IMR-90 (cell line): ENCODE data around the gene ZNF853. TPM values are rescaled to one million over a fixed set of nuclear protein-coding genes. Genes with fewer than 3 reads are reported as not detected.

Source experiments
- ATAC-seq: fragments of 200-7000 bp; cut with Tn5 transposase; 2 replicates; pipeline ENCODE4 v1.9.1; 2020; ENCODE audit warnings: low read depth, mild to moderate bottlenecking, moderate library complexity
- BruUV-seq: library from RNA; stranded (reverse); fragments of 400-500 nt; replicated peaks from 2 replicates; lab custom pipeline; 2021; lab: Mats Ljungman, UMichigan
- CTCF ChIA-PET: fragments of 300-600 bp; formaldehyde crosslinking; extraction: SDS; loops from one replicate; lab custom pipeline; 2021; ENCODE audit warnings: antibody characterized with exemption; lab: Yijun Ruan, JAX
- POLR2A ChIA-PET: fragments of 300-600 bp; sonication (Branson Sonifier 250); formaldehyde crosslinking; loops from one replicate; lab custom pipeline; 2022; ENCODE audit warnings: antibody characterized with exemption; ENCODE audit not compliant: unreplicated experiment; lab: Charles Lee
- DNase-seq: peaks from one replicate; pipeline ENCODE4 v3.0.0; 2013
- H2AFZ ChIP-seq: replicated peaks from 2 replicates; pipeline ENCODE3; 2013; ENCODE audit warnings: low read length, mild to moderate bottlenecking; ENCODE audit not compliant: poor library complexity
- H2AK5ac ChIP-seq: 2 replicates; pipeline ENCODE4 v1.6.1; 2013; ENCODE audit warnings: low read depth, low read length, inconsistent platforms
- H2AK9ac ChIP-seq: replicated peaks from 2 replicates; pipeline ENCODE3; 2013; ENCODE audit warnings: mild to moderate bottlenecking, low read depth, low read length, moderate library complexity; ENCODE audit not compliant: poor library complexity
- H2BK120ac ChIP-seq: 2 replicates; pipeline ENCODE4 v1.6.1; 2013; ENCODE audit warnings: low read depth, low read length, inconsistent platforms
- H2BK15ac ChIP-seq: 3 replicates; pipeline ENCODE4 v1.6.1; 2013; ENCODE audit warnings: low read depth, low read length, inconsistent platforms
- H2BK20ac ChIP-seq: 2 replicates; pipeline ENCODE4 v1.6.1; 2013; ENCODE audit warnings: low read depth, mild to moderate bottlenecking, inconsistent platforms, low read length, moderate library complexity
- H2BK5ac ChIP-seq: 2 replicates; pipeline ENCODE4 v1.6.1; 2013; ENCODE audit warnings: mild to moderate bottlenecking, low read depth, low read length, inconsistent platforms; ENCODE audit not compliant: poor library complexity, severe bottlenecking
- H3K14ac ChIP-seq: replicated peaks from 2 replicates; pipeline ENCODE4 v1.6.1; 2013; ENCODE audit warnings: low read depth, low read length, inconsistent platforms
- H3K18ac ChIP-seq: 2 replicates; pipeline ENCODE4 v1.6.1; 2013; ENCODE audit warnings: low read depth, low read length, control low read depth
- H3K23ac ChIP-seq: 2 replicates; pipeline ENCODE4 v1.6.1; 2013; ENCODE audit warnings: low read depth, low read length, inconsistent platforms
- H3K27ac ChIP-seq: 2 replicates; pipeline ENCODE4 v1.5.1; 2013; ENCODE audit warnings: mild to moderate bottlenecking, control low read depth, low read length; ENCODE audit not compliant: insufficient read depth
- H3K27me3 ChIP-seq: 2 replicates; pipeline ENCODE4 v1.6.1; 2013; ENCODE audit warnings: low read length; ENCODE audit not compliant: control insufficient read depth, insufficient read depth
- H3K36me3 ChIP-seq: 2 replicates; pipeline ENCODE4 v1.6.1; 2013; ENCODE audit warnings: low read length, mixed read lengths; ENCODE audit not compliant: control insufficient read depth, insufficient read depth
- H3K4ac ChIP-seq: 2 replicates; pipeline ENCODE4 v1.6.1; 2013; ENCODE audit warnings: low read depth, low read length, inconsistent platforms
- H3K4me1 ChIP-seq: 2 replicates; pipeline ENCODE4 v1.6.1; 2013; ENCODE audit warnings: low read length, mixed read lengths; ENCODE audit not compliant: control insufficient read depth, insufficient read depth
- H3K4me2 ChIP-seq: 2 replicates; pipeline ENCODE4 v1.6.1; 2013; ENCODE audit warnings: low read depth, mild to moderate bottlenecking, control low read depth, low read length, moderate library complexity
- H3K4me3 ChIP-seq: 2 replicates; pipeline ENCODE4 v1.5.1; 2013; ENCODE audit warnings: low read depth, mild to moderate bottlenecking, control low read depth, low read length, moderate library complexity; ENCODE audit not compliant: insufficient read depth
- H3K56ac ChIP-seq: 2 replicates; pipeline ENCODE4 v1.6.1; 2013; ENCODE audit warnings: low read length, inconsistent platforms; ENCODE audit not compliant: insufficient read depth; ENCODE audit errors: extremely low read depth
- H3K79me1 ChIP-seq, 2 experiments: 2 replicates each; pipeline ENCODE4 v1.6.1; 2013; ENCODE audit warnings: low read length in 2 of 2, inconsistent platforms in 1 of 2, low read depth in 1 of 2
- H3K9ac ChIP-seq: 2 replicates; pipeline ENCODE4 v1.6.1; 2013; ENCODE audit warnings: low read depth, low read length, control low read depth
- H3K9me1 ChIP-seq: 2 replicates; pipeline ENCODE4 v1.6.1; 2013; ENCODE audit warnings: low read length, inconsistent platforms; ENCODE audit not compliant: insufficient read depth
- H3K9me3 ChIP-seq: 2 replicates; pipeline ENCODE4 v1.6.1; 2013; ENCODE audit warnings: low read length; ENCODE audit not compliant: control insufficient read depth, insufficient read depth
- H4K20me1 ChIP-seq: 2 replicates; pipeline ENCODE4 v1.6.1; 2013; ENCODE audit warnings: low read length, inconsistent platforms; ENCODE audit not compliant: insufficient read depth
- H4K5ac ChIP-seq: 2 replicates; pipeline ENCODE4 v1.6.1; 2013; ENCODE audit warnings: mild to moderate bottlenecking, low read depth, low read length, control low read depth
- H4K8ac ChIP-seq, 2 experiments: 2 replicates each; pipeline ENCODE4 v1.6.1; 2013; ENCODE audit warnings: low read depth in 2 of 2, low read length in 2 of 2, control low read depth in 1 of 2, inconsistent platforms in 1 of 2
- H4K91ac ChIP-seq: 2 replicates; pipeline ENCODE4 v1.6.1; 2013; ENCODE audit warnings: low read depth, low read length, inconsistent platforms; ENCODE audit not compliant: insufficient read depth
- BHLHE40 ChIP-seq: fragments of 150-350 bp; IDR thresholded peaks from 2 replicates; pipeline ENCODE4 v1.6.1; 2016; ENCODE audit warnings: mild to moderate bottlenecking, low read depth, low read length
- CEBPB ChIP-seq: IDR thresholded peaks from 2 replicates; pipeline ENCODE4 v1.6.1; 2012; ENCODE audit warnings: low read depth, low read length, improper control_type of control experiment
- CHD1 ChIP-seq: IDR thresholded peaks from 2 replicates; pipeline ENCODE4 v1.6.1; 2012; ENCODE audit warnings: low read depth, low read length, improper control_type of control experiment
- FOS ChIP-seq: fragments of 150-350 bp; IDR thresholded peaks from 2 replicates; pipeline ENCODE4 v1.6.1; 2016; ENCODE audit warnings: low read depth, low read length
- MAFK ChIP-seq: IDR thresholded peaks from 2 replicates; pipeline ENCODE4 v1.6.1; 2012; ENCODE audit warnings: low read depth, low read length, improper control_type of control experiment
- MAZ ChIP-seq: IDR thresholded peaks from 2 replicates; pipeline ENCODE4 v1.6.1; 2012; ENCODE audit warnings: low read depth, mild to moderate bottlenecking, low read length, improper control_type of control experiment, moderate library complexity, borderline replicate concordance
- MXI1 ChIP-seq: IDR thresholded peaks from 2 replicates; pipeline ENCODE4 v1.6.1; 2012; ENCODE audit warnings: low read depth, mild to moderate bottlenecking, low read length, moderate library complexity, borderline replicate concordance
- NFE2L2 ChIP-seq: fragments of 150-350 bp; IDR thresholded peaks from 2 replicates; pipeline ENCODE4 v1.6.1; 2016; ENCODE audit warnings: low read depth, mild to moderate bottlenecking, low read length
- POLR2A ChIP-seq: IDR thresholded peaks from 2 replicates; pipeline ENCODE4 v1.6.1; 2012; ENCODE audit warnings: mild to moderate bottlenecking, low read depth, low read length
- RAD21 ChIP-seq: IDR thresholded peaks from 2 replicates; pipeline ENCODE4 v1.6.1; 2012; ENCODE audit warnings: low read length, improper control_type of control experiment
- RCOR1 ChIP-seq: IDR thresholded peaks from 2 replicates; pipeline ENCODE4 v1.6.1; 2012; ENCODE audit warnings: mild to moderate bottlenecking, low read length, improper control_type of control experiment; ENCODE audit not compliant: insufficient replicate concordance
- RFX5 ChIP-seq: IDR thresholded peaks from 2 replicates; pipeline ENCODE4 v1.8.0; 2012; ENCODE audit warnings: low read depth, mild to moderate bottlenecking, low read length, moderate library complexity
- SMC3 ChIP-seq: fragments of 150-350 bp; IDR thresholded peaks from 2 replicates; pipeline ENCODE4 v1.6.1; 2016; ENCODE audit warnings: low read depth, mild to moderate bottlenecking, antibody characterized with exemption, low read length, moderate library complexity
- USF2 ChIP-seq: fragments of 150-350 bp; IDR thresholded peaks from 2 replicates; pipeline ENCODE4 v1.6.1; 2017; ENCODE audit warnings: mild to moderate bottlenecking, antibody characterized with exemption, low read length, low read depth
- WGBS, 2 experiments: methylation state at CpG; one replicate each; pipeline versions ENCODE4 v1.1.5 to v1.1.7; 2013; ENCODE audit warnings: missing lambda C conversion rate in 2 of 2; ENCODE audit not compliant: insufficient read length in 1 of 2; ENCODE audit errors: extremely low coverage in 2 of 2; 5-methylcytosine and 5-hydroxymethylcytosine counted together
- dilution Hi-C: fragments of 300-500 bp; cut with HindIII; formaldehyde crosslinking; loops from one replicate; pipeline ENCODE4 v1.14.3; 2018; ENCODE audit warnings: low sequenced_read_pairs; ENCODE audit not compliant: unreplicated experiment
- in situ Hi-C: fragments of 300-500 bp; cut with MboI; formaldehyde crosslinking; loops from 3 replicates; pipeline ENCODE4 v1.14.3; 2019; ENCODE audit warnings: low sequenced_read_pairs, inconsistent platforms, mixed read lengths
- intact Hi-C: fragments of 100-400 bp; cut with micrococcal nuclease; formaldehyde crosslinking; loops from 2 replicates; pipeline ENCODE4 v1.10.0; 2022
- polyA plus RNA-seq, 3 experiments: library from polyadenylated mRNA; depleted of rRNA; stranded (reverse); fragments of >200 nt; gene quantifications; 2 replicates each; pipeline ENCODE4 v1.2.3, GENCODE V29; 2012; ENCODE audit warnings: low replicate concordance in 1 of 3
- total RNA-seq: library from RNA; depleted of rRNA; stranded (reverse); fragments of >200 nt; gene quantifications from 2 replicates; pipeline ENCODE4 v1.2.3, GENCODE V29; 2012
- TF ChIP-seq, protein P1 (sequence below): conservative IDR thresholded peaks from 2 replicates; pipeline ENCODE4 v1.5.1; 2012; ENCODE audit warnings: mild to moderate bottlenecking, low read depth, low read length, improper control_type of control experiment
- TF ChIP-seq, protein P2 (sequence below): fragments of 150-350 bp; IDR thresholded peaks from 2 replicates; pipeline ENCODE4 v1.6.1; 2016; ENCODE audit warnings: low read depth, mild to moderate bottlenecking, low read length, moderate library complexity, borderline replicate concordance

ZNF853 gene
- total and polyA plus RNA-seq, 2 of the 4 experiments (the other 2 are of a cell fraction), result 3.4 TPM

DNA sequence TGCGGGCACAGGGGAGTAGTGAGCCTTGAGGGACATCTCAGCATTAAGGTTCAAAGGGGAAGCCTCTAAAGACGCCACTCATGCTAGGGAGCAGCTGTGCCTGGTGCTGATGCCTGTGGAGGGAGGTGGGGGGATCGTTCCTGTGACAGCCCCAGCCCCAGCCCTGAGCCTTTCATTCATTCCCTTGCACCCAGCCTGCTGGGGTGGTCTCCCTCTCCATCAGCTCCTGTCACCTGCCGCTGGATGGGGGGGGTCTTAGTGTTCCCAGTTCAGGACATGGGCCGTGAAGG, 33.4 kb downstream of the ZNF853 start:
- TF ChIP-seq, protein P1, sequence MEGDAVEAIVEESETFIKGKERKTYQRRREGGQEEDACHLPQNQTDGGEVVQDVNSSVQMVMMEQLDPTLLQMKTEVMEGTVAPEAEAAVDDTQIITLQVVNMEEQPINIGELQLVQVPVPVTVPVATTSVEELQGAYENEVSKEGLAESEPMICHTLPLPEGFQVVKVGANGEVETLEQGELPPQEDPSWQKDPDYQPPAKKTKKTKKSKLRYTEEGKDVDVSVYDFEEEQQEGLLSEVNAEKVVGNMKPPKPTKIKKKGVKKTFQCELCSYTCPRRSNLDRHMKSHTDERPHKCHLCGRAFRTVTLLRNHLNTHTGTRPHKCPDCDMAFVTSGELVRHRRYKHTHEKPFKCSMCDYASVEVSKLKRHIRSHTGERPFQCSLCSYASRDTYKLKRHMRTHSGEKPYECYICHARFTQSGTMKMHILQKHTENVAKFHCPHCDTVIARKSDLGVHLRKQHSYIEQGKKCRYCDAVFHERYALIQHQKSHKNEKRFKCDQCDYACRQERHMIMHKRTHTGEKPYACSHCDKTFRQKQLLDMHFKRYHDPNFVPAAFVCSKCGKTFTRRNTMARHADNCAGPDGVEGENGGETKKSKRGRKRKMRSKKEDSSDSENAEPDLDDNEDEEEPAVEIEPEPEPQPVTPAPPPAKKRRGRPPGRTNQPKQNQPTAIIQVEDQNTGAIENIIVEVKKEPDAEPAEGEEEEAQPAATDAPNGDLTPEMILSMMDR, result no peak
- TF ChIP-seq USF2 (no peak), FOS (no peak), CEBPB (no peak), MXI1 (no peak), RAD21 (no peak), RFX5 (no peak), MAFK (no peak), NFE2L2 (no peak), POLR2A (no peak), SMC3 (no peak), CHD1 (no peak), MAZ (no peak), BHLHE40 (no peak), RCOR1 (no peak)
- TF ChIP-seq, protein P2, sequence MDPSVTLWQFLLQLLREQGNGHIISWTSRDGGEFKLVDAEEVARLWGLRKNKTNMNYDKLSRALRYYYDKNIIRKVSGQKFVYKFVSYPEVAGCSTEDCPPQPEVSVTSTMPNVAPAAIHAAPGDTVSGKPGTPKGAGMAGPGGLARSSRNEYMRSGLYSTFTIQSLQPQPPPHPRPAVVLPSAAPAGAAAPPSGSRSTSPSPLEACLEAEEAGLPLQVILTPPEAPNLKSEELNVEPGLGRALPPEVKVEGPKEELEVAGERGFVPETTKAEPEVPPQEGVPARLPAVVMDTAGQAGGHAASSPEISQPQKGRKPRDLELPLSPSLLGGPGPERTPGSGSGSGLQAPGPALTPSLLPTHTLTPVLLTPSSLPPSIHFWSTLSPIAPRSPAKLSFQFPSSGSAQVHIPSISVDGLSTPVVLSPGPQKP, result no peak
- Histone ChIP-seq H3K14ac (no peak overlapping the region), H3K27ac (no peak overlapping the region), H2BK15ac (no peak overlapping the region), H4K20me1 (peaks cover 4% of the 10 kb centered on the region; the same call in 1 of the 2 replicates), H2BK20ac (no peak overlapping the region), H3K79me1 (peaks cover 0 to 17% of the 10 kb centered on the region in 2 experiments; a peak in 1 of 4 replicates), H4K5ac (no peak overlapping the region), H3K23ac (no peak overlapping the region), H3K9ac (no peak overlapping the region), H3K9me3 (peaks cover 30% of the 10 kb centered on the region), H3K4me1 (no peaks in the 10 kb centered on the region), H3K56ac (no peak overlapping the region), H2AFZ (no peak overlapping the region), H3K4me3 (no peak overlapping the region), H4K8ac (no peak overlapping the region), H3K27me3 (no peaks in the 10 kb centered on the region), H2AK5ac (no peak overlapping the region), H3K18ac (no peak overlapping the region), H3K36me3 (peaks cover 76% of the 10 kb centered on the region), H3K4me2 (no peak overlapping the region), H2AK9ac (no peak overlapping the region), H3K4ac (no peak overlapping the region), H3K9me1 (no peaks in the 10 kb centered on the region), H2BK5ac (no peak overlapping the region), H2BK120ac (no peak overlapping the region), H4K91ac (no peak overlapping the region)
- intact Hi-C loops (no loop called here), dilution Hi-C loops (no loop called here), in situ Hi-C loops (no loop called here)
- ATAC-seq, result no peak
- BruUV-seq, result no TSS peak
- no peak for DNase-seq
- ChIA-PET CTCF (no interaction called here), POLR2A (no interaction called here)
- no CpG with 5 or more reads among the region's 5 CpGs for WGBS, 2 experiments
